Activated T-helper 17 cell treated with anti-CD3 and anti-CD28 coated beads, Interleukin-2, amount 50 U/mL, for 72 hours (primary cell): Measurements from ENCODE around the gene POLD4. TPM values are rescaled to one million over a fixed set of nuclear protein-coding genes. Genes with fewer than 3 reads are reported as not detected.
"Not testable (repeated sequence)": the region's sequence is repeated elsewhere in the genome, so short reads cannot be mapped to it uniquely, and the experiment has no call there.

Experiments
- ATAC-seq: fragments of 150-1000 bp; cut with Tn5 transposase; replicated peaks from 2 replicates; pipeline ENCODE4 v1.10.0; 2021; ENCODE audit warnings: mild to moderate bottlenecking, moderate library complexity
- H3K27ac Mint-ChIP-seq: one replicate; pipeline ENCODE4 v1.8.0; 2022; ENCODE audit warnings: mixed read lengths
- H3K27me3 Mint-ChIP-seq: one replicate; pipeline ENCODE4 v1.8.0; 2022; ENCODE audit warnings: mixed read lengths
- H3K36me3 Mint-ChIP-seq: one replicate; pipeline ENCODE4 v1.8.0; 2022; ENCODE audit warnings: low read depth, mild to moderate bottlenecking, mixed read lengths
- H3K4me1 Mint-ChIP-seq: one replicate; pipeline ENCODE4 v1.8.0; 2022; ENCODE audit warnings: mixed read lengths
- H3K4me3 Mint-ChIP-seq: one replicate; pipeline ENCODE4 v1.8.0; 2022; ENCODE audit warnings: mild to moderate bottlenecking, mixed read lengths
- H3K9me3 Mint-ChIP-seq: one replicate; pipeline ENCODE4 v1.8.0; 2022; ENCODE audit warnings: mixed read lengths
- total RNA-seq, 2 donors: library from RNA; stranded (reverse); gene quantifications; one replicate each; pipeline ENCODE4 v1.2.3, GENCODE V29; 2022

Gene POLD4
- 10 to 100 TPM; 32.4 to 60.2 TPM for total RNA-seq

DNA sequence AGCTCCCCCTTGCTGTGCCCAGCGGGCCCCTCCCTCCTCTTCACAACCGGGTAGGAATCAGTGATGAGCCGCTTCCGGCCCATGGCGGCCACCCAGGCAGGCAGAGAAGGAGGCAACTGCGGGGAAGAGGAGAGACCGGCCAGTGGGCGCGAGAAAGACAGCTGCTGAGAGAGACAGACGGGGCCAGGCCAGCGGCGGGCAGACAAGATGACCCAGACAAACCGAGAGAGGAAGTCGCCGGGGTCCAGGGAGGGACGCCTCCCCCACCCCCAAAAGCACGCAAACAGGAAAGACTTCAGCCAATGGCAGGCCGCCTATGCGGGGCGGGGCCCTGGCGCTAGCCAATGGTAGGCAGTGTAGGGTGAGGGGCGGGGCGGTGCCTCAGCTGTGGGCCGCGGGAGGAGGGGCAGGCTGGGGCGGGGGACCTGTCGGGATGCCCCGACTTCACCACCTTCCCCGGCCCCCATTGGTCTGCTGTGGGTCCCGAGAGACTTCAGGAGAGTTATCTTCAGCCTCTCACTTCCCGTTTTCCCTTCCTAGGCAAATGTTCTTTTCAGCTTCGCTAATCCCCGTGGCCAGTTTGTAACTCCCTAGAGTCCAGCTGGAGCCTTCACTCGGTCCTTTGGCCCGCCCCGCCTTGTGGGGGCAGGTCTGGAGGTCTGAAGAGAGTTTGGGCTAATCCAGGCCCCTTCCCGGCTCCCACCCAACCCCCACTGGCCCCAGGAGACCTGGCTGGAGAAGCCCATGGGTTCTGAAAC is at the start of gene POLD4:
Gene POLD4, minus strand, starts transcription at position 230 of the 758 bp plus-strand sequence. Its CDS starts 147 bp downstream, at position 83.
- Mint-ChIP-seq H3K4me1 (peaks cover 23% of the 10 kb centered on the region), H3K27ac (peak within 1 kb of the TSS; percentile 97), H3K36me3 (peaks cover 18% of the 10 kb centered on the region), H3K4me3 (peak within 1 kb of the TSS; percentile 95), H3K9me3 (no peaks in the 10 kb centered on the region), H3K27me3 (no peaks in the 10 kb centered on the region)
- ATAC-seq, result peak; percentile 91

DNA sequence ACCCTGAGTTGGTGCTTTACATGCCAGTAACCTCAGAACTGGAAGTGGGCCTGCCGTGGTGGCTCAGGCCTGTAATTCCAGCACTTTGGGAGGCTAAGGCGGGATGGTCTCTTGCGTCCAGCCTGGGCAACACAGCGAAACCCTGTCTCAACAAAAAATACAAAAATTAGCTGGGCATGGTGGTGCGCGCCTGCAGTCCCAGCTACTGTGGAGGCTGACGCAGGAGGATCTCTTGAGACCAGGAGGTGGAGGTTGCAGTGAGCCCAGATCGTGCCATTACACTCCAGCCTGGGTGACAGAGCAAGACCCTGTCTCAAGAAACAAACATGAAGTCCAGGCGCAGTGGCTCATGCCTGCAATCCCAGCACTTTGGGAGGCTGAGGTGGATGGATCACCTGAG is 49.7 kb upstream of the POLD4 start:
- not testable (repeated sequence) for H3K9me3 Mint-ChIP-seq, ATAC-seq, H3K27me3 Mint-ChIP-seq
- Mint-ChIP-seq H3K27ac (peak overlapping the region; percentile 92), H3K4me3 (peak overlapping the region; percentile 98), H3K36me3 (peaks cover 76% of the 10 kb centered on the region), H3K4me1 (peaks cover 19% of the 10 kb centered on the region)

DNA sequence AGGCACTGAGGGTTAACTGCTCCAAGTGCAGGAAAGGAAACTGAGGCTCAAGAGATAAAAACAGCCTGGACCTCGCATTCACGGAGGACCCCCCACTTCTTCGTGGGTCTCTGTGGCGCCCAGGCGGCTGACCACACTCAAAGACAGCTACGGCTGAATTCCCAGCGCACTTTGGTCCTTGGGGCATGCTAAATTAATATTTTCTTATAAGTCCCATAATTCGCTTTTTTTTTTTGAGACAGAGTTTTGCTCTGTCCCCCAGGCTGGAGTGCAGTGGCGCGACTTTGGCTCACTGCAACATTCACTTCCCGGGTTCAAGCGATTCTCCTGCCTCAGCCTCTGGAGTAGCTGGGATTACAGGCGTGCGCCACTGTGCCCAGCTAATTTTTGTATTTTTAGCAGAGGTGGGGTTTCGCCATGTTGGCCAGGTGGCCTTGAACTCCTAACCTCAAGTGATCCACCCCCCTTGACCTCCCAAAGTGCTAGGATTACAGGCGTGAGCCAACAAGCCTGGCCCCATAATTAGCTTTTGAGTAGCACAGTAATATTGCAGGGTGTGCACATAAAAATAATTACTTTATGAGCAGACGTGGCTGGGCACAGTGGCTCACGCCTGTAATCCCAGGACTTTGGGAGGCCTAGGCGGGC is 49.0 kb upstream of the POLD4 start:
- H3K27ac Mint-ChIP-seq, ATAC-seq, H3K9me3 Mint-ChIP-seq, H3K27me3 Mint-ChIP-seq: not testable (repeated sequence)
- H3K4me1 Mint-ChIP-seq, result peaks cover 16% of the 10 kb centered on the region
- H3K36me3 Mint-ChIP-seq, result peaks cover 76% of the 10 kb centered on the region
- peak overlapping the region; percentile 98 for H3K4me3 Mint-ChIP-seq

GRCh38 chr11:67401495-67402191 is 48.3 kb upstream of the POLD4 start, which contains the start of gene PPP1CA:
TSS of gene PPP1CA (minus strand) at chr11:67401858. CDS start at chr11:67401782, 76 bp downstream.
- Mint-ChIP-seq H3K9me3 (no peaks in the 10 kb centered on the region), H3K36me3 (peaks cover 76% of the 10 kb centered on the region), H3K27me3 (no peaks in the 10 kb centered on the region), H3K4me3 (peak within 1 kb of the TSS; percentile 98), H3K4me1 (peaks cover 16% of the 10 kb centered on the region), H3K27ac (peak within 1 kb of the TSS; percentile 82)
- ATAC-seq, result peak; percentile 76

GRCh38 chr11:67400942-67401494 is 47.7 kb upstream of the POLD4 start:
- H3K27me3 Mint-ChIP-seq, result no peaks in the 10 kb centered on the region
- peak overlapping the region; percentile 82 for H3K27ac Mint-ChIP-seq
- peaks cover 10% of the 10 kb centered on the region for H3K4me1 Mint-ChIP-seq
- H3K9me3 Mint-ChIP-seq, result no peaks in the 10 kb centered on the region
- H3K36me3 Mint-ChIP-seq, result peaks cover 76% of the 10 kb centered on the region
- ATAC-seq, result peak; percentile 0
- peak overlapping the region; percentile 84 for H3K4me3 Mint-ChIP-seq

GRCh38 chr11:67400251-67400941 is 47.0 kb upstream of the POLD4 start:
- no peaks in the 10 kb centered on the region for H3K27me3 Mint-ChIP-seq
- H3K4me3 Mint-ChIP-seq, result peak overlapping the region; percentile 84
- peaks cover 10% of the 10 kb centered on the region for H3K4me1 Mint-ChIP-seq
- no peaks in the 10 kb centered on the region for H3K9me3 Mint-ChIP-seq
- H3K36me3 Mint-ChIP-seq, result peaks cover 71% of the 10 kb centered on the region
- H3K27ac Mint-ChIP-seq, result peak overlapping the region; percentile 82
- no peak for ATAC-seq

GRCh38 chr11:67398661-67399563 is 45.6 kb upstream of the POLD4 start:
- H3K4me1 Mint-ChIP-seq, result peaks cover 10% of the 10 kb centered on the region
- no peaks in the 10 kb centered on the region for H3K9me3 Mint-ChIP-seq
- no peak overlapping the region for H3K27ac Mint-ChIP-seq
- ATAC-seq, result no peak
- peak overlapping the region; percentile 84 for H3K4me3 Mint-ChIP-seq
- peaks cover 68% of the 10 kb centered on the region for H3K36me3 Mint-ChIP-seq
- H3K27me3 Mint-ChIP-seq, result no peaks in the 10 kb centered on the region

GRCh38 chr11:67397986-67398660 is 44.8 kb upstream of the POLD4 start:
- no peaks in the 10 kb centered on the region for H3K27me3 Mint-ChIP-seq
- ATAC-seq, result no peak
- H3K36me3 Mint-ChIP-seq, result peaks cover 70% of the 10 kb centered on the region
- peaks cover 10% of the 10 kb centered on the region for H3K4me1 Mint-ChIP-seq
- H3K27ac Mint-ChIP-seq, result peak overlapping the region; percentile 87
- H3K9me3 Mint-ChIP-seq, result no peaks in the 10 kb centered on the region
- peak overlapping the region; percentile 52 for H3K4me3 Mint-ChIP-seq

DNA sequence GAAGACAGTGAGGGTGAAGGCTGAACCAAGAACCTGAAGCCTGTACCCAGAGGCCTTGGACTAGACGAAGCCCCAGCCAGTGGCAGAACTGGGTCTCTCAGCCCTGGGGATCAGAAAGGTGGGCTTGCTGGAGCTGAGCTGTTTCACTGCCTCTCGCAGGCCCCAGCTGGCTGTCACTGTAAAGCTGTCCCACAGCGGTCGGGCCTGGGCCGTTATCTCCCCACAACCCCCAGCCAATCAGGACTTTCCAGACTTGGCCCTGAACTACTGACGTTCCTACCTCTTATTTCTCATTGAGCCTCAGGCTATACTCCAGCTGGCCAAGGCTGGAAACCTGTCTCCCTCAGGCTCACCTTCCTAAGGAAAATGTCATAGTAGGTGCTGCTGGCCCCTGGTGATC is 44.2 kb upstream of the POLD4 start:
- peaks cover 13% of the 10 kb centered on the region for H3K4me1 Mint-ChIP-seq
- peaks cover 73% of the 10 kb centered on the region for H3K36me3 Mint-ChIP-seq
- H3K4me3 Mint-ChIP-seq, result peak overlapping the region; percentile 52
- H3K27me3 Mint-ChIP-seq, result no peaks in the 10 kb centered on the region
- H3K9me3 Mint-ChIP-seq, result no peaks in the 10 kb centered on the region
- no peak for ATAC-seq
- H3K27ac Mint-ChIP-seq, result peak overlapping the region; percentile 87

GRCh38 chr11:67396587-67397389 is 43.4 kb upstream of the POLD4 start:
- Mint-ChIP-seq H3K4me1 (peaks cover 15% of the 10 kb centered on the region), H3K36me3 (peaks cover 77% of the 10 kb centered on the region), H3K27ac (peak overlapping the region; percentile 87), H3K27me3 (no peaks in the 10 kb centered on the region), H3K4me3 (peak overlapping the region; percentile 52), H3K9me3 (no peaks in the 10 kb centered on the region)
- ATAC-seq, result no peak

DNA sequence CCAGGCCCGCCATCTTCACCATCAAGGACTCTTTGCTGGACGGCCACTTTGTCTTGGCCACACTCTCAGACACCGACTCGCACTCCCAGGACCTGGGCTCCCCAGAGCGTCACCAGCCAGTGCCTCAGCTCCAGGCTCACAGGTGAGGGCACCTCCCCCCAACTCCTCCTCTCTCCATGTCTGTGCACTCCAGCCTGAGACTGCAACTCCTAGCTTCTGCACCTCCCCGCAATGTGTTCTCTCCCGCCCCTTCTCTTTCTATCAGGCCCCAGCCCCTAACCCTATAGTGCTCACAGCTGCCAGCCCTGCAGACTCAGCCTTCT is 42.9 kb upstream of the POLD4 start:
- peaks cover 15% of the 10 kb centered on the region for H3K4me1 Mint-ChIP-seq
- peak overlapping the region; percentile 87 for H3K27ac Mint-ChIP-seq
- no peaks in the 10 kb centered on the region for H3K9me3 Mint-ChIP-seq
- H3K27me3 Mint-ChIP-seq, result no peaks in the 10 kb centered on the region
- H3K4me3 Mint-ChIP-seq, result no peak overlapping the region
- ATAC-seq, result no peak
- H3K36me3 Mint-ChIP-seq, result peaks cover 77% of the 10 kb centered on the region

GRCh38 chr11:67395555-67396258 is 42.4 kb upstream of the POLD4 start:
- Mint-ChIP-seq H3K9me3 (no peaks in the 10 kb centered on the region), H3K27me3 (no peaks in the 10 kb centered on the region), H3K36me3 (peaks cover 74% of the 10 kb centered on the region), H3K4me1 (peaks cover 15% of the 10 kb centered on the region), H3K4me3 (no peak overlapping the region), H3K27ac (no peak overlapping the region)
- no peak for ATAC-seq
